Body of pancreas (tissue), 4 donors: ENCODE results near the gene SLC45A3. TPM values are rescaled to one million over a fixed set of nuclear protein-coding genes. Genes with fewer than 3 reads are reported as not detected.

Experiments
- ATAC-seq: fragments of 150-250 bp; one replicate; pipeline ENCODE4 v1.9.1; 2016
- DNase-seq, 4 donors: peaks; one replicate each; pipeline ENCODE4 v3.0.0-alpha.2; 2019
- H3K27ac ChIP-seq, 4 donors: fragments of 200-600 bp; sonication (generic); 1 replicate in 3 of 4; 2 replicates in 1 of 4; pipeline versions ENCODE4 v1.5.1 to v1.6.1; 2016 to 2019; ENCODE audit warnings: mild to moderate bottlenecking in 1 of 4, mixed read lengths in 1 of 4, moderate library complexity in 1 of 4
- H3K27me3 ChIP-seq, 2 donors: fragments of 200-600 bp; sonication (generic); one replicate each; pipeline ENCODE4 v1.6.0; 2016; ENCODE audit warnings: mild to moderate bottlenecking in 1 of 2
- H3K36me3 ChIP-seq, 2 donors: fragments of 200-600 bp; sonication (generic); replicated peaks in 1 of 2; 2 replicates each; pipeline ENCODE4 v1.5.1; 2016; ENCODE audit warnings: low read depth in 2 of 2; ENCODE audit not compliant: insufficient read depth in 1 of 2
- H3K4me1 ChIP-seq: fragments of 200-600 bp; sonication (generic); one replicate; pipeline ENCODE4 v1.6.0; 2016
- H3K4me3 ChIP-seq, 2 donors: fragments of 200-600 bp; sonication (generic); 1 replicate in 1 of 2; 2 replicates in 1 of 2; pipeline ENCODE4 v1.5.1; 2016 to 2019
- H3K9me3 ChIP-seq, 3 donors: fragments of 200-600 bp; sonication (generic); 1 replicate in 2 of 3; 2 replicates in 1 of 3; pipeline ENCODE4 v1.5.1; 2016
- POLR2A ChIP-seq, 3 donors: fragments of 450-650 bp; IDR thresholded peaks; one replicate each; pipeline ENCODE4 v1.6.1; 2016; ENCODE audit warnings: antibody characterized with exemption in 3 of 3, mild to moderate bottlenecking in 2 of 3
- WGBS, 2 donors: methylation state at CpG; one replicate each; pipeline ENCODE4 v1.1.5; 2017; 5-methylcytosine and 5-hydroxymethylcytosine counted together
- intact Hi-C: fragments of 100-400 bp; cut with DNase I; formaldehyde crosslinking; loops from one replicate; pipeline ENCODE4 v1.15.1; 2023
- total RNA-seq, 2 donors: library from RNA; depleted of rRNA; stranded (reverse); fragments of >200 nt; gene quantifications; one replicate each; pipeline ENCODE4 v1.1.0, GENCODE V29; 2016
- TF ChIP-seq, protein P1 (sequence below), 7 experiments: fragments of 450-650 bp in 4 of 7; fragments of 200-600 bp in 3 of 7; sonication (generic) in 3 of 7; IDR thresholded peaks; one replicate each; pipeline ENCODE4 v1.5.1; 2016 to 2019; ENCODE audit warnings: antibody characterized with exemption in 7 of 7

The SLC45A3 gene
- total RNA-seq, 2 donors from 2014 or later, result 1.3 to 1.6 TPM

DNA sequence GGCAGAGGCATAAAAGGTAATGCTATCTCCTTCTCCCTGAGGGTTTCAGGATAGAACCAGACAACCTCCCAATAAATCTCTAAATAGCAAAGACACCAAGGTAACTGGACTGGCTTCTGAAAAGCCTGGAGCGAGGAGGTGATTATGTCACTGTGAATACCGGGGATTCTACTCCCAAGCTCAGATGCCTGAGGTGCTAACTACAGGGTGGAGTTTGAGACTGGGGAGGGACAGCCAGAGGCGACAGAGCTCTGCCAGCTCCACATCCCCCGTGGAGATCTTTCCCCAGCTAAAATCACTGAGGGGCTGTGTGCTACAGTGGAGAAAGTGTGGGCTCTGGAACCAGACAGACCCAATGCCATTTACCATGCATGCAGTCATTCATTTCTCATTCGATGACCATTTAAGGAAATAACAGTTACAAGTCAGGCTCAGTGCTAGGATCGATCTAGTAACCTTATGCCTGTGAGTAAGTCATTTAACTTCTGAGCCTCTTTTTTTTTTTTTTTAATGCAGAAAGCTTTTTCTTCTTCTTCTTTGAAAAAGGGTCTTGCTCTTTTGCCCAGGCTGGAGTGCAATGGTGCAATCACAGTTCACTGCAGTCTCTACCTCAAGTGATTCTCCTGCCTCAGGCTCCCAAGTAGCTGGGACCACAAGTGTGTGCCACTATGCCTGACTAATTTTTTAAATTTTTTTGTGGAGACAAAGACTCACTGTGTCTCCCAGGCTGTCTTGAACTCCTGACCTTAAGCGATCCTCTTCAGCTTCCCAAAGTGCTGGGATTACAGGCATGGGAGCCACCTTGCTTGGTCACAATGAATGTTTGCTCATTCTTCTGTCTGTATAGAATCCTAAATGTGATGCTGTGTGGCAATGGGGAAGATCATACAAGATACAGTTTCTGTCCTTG lies 8.1 kb upstream of the SLC45A3 start:
- WGBS, 2 donors, result 73 to 75% methylated on average over 7 of the region's 7 CpGs

DNA sequence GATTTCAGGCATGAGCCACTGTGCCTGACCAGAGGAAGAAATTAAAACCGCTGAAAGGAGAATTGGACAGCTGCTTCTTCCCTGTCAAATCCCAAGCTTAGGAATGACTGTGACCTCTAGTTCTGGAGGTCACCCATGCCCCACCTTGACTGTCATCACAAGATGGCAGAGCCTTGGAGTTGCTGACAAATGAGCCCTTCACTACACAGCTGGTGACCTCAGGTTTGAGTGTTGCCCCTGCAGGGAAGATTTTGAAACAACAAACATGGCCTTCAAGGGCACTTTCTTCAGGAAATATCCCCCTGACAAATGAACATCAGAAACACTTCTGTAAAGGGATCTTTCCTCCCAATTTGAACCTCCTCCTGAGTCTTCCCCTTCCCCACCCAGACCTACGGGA lies 6.9 kb upstream of the SLC45A3 start:
- no peaks in the 10 kb centered on the region for H3K27me3 ChIP-seq
- DNase-seq, result no peak
- H3K4me3 ChIP-seq, result no peak overlapping the region
- no peaks in the 10 kb centered on the region for H3K4me1 ChIP-seq
- H3K27ac ChIP-seq, result no peak overlapping the region
- H3K36me3 ChIP-seq, result no peaks in the 10 kb centered on the region
- ATAC-seq, result no peak
- H3K9me3 ChIP-seq, result no peaks in the 10 kb centered on the region
- TF ChIP-seq POLR2A (IDR thresholded peaks at IDR 0.05), result no peak
- TF ChIP-seq, protein P1, sequence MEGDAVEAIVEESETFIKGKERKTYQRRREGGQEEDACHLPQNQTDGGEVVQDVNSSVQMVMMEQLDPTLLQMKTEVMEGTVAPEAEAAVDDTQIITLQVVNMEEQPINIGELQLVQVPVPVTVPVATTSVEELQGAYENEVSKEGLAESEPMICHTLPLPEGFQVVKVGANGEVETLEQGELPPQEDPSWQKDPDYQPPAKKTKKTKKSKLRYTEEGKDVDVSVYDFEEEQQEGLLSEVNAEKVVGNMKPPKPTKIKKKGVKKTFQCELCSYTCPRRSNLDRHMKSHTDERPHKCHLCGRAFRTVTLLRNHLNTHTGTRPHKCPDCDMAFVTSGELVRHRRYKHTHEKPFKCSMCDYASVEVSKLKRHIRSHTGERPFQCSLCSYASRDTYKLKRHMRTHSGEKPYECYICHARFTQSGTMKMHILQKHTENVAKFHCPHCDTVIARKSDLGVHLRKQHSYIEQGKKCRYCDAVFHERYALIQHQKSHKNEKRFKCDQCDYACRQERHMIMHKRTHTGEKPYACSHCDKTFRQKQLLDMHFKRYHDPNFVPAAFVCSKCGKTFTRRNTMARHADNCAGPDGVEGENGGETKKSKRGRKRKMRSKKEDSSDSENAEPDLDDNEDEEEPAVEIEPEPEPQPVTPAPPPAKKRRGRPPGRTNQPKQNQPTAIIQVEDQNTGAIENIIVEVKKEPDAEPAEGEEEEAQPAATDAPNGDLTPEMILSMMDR (IDR thresholded peaks at IDR 0.05), result no peak
- 70 to 87% methylated on average over 2 of the region's 2 CpGs for WGBS, 2 donors
- intact Hi-C loops, result no loop called here

More for the DNA sequence above, 8.1 kb upstream of the SLC45A3 start:
- H3K9me3 ChIP-seq, result no peaks in the 10 kb centered on the region
- TF ChIP-seq, protein P1 (IDR thresholded peaks at IDR 0.05), result no peak
- no peak for TF ChIP-seq POLR2A (IDR thresholded peaks at IDR 0.05)
- H3K4me1 ChIP-seq, result no peaks in the 10 kb centered on the region
- H3K27ac ChIP-seq, result no peak overlapping the region
- DNase-seq (no peak), ATAC-seq (no peak)
- intact Hi-C loops, result no loop called here
- H3K27me3 ChIP-seq, result no peaks in the 10 kb centered on the region
- no peaks in the 10 kb centered on the region for H3K36me3 ChIP-seq
- H3K4me3 ChIP-seq, result no peak overlapping the region

DNA sequence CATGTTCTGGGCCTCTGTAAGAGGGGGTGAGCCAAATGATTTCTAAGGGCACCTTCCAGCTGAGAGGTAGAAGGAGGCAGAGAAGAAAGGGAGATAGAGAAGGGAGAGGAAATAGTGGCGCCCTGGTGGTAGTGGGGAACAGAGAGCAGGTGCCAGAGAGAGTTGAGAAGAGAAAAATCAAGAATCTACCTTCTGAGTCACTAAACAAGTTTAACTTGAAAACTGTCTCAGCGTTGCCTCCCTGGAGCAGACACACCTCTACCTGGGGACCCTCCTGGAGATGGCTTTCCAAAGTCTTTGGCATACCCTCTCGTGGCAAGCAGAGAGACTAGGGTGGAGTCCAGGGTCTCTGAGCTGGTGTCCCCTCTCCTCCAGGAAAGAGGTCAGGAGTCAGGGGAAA lies 1.1 kb upstream of the SLC45A3 start:
- H3K9me3 ChIP-seq, result no peaks in the 10 kb centered on the region
- no peak overlapping the region for H3K27ac ChIP-seq
- no peaks in the 10 kb centered on the region for H3K36me3 ChIP-seq
- H3K4me3 ChIP-seq, result no peak overlapping the region
- no peaks in the 10 kb centered on the region for H3K27me3 ChIP-seq
- DNase-seq, result no peak
- H3K4me1 ChIP-seq, result peaks cover 13% of the 10 kb centered on the region
- intact Hi-C loops, result no loop called here
- TF ChIP-seq, protein P1 (IDR thresholded peaks at IDR 0.05), result no peak
- no peak for TF ChIP-seq POLR2A (IDR thresholded peaks at IDR 0.05)
- WGBS, 2 donors, result 63 to 85% methylated on average over 3 of the region's 3 CpGs
- no peak for ATAC-seq

DNA sequence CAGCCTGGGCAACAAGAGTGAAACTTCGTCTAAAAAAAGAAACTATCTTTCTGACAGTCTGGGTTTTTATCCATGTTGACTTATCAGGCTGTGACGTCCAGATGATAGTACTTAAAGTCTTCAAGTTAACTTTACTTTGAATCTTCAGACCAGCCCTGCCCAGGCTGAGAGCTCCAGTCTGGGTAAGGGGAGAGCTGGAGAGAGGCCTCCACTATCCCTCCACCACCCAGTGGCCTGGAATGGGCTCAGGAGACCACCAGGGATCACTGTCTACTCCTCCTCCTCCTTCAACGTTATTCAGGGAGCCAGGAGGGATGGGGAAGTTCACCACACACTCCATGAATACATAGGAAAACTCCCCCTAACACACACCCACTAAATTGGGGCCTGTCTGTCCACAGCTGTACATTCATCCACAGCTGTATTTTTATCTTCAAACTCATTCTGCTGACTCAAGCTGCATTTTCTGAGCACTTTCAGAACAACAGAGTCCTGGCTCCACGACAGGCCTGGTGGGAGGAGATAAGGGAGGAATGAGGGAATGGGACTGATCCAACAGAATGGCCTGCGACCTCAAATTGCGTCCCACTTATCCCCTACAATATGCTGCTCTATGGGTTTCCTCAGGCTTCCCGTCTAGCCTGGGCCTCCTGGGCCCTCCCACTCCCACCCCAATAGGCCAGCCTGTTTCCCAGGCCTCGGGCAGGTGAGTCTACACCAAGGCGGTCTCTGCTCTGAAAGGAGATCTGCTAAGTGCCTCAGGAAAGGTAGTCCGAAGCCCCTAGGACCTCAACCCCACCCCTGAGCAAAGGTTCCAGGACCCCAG lies 1.8 kb downstream of the SLC45A3 start:
- intact Hi-C loops, result no loop called here
- no peak for TF ChIP-seq POLR2A (IDR thresholded peaks at IDR 0.05)
- TF ChIP-seq, protein P1 (IDR thresholded peaks at IDR 0.05), result no peak
- ATAC-seq, result no peak
- H3K36me3 ChIP-seq, result no peaks in the 10 kb centered on the region
- no peaks in the 10 kb centered on the region for H3K9me3 ChIP-seq
- H3K4me3 ChIP-seq, result no peak overlapping the region
- H3K27ac ChIP-seq, result no peak overlapping the region
- H3K4me1 ChIP-seq, result peaks cover 13% of the 10 kb centered on the region
- WGBS, 2 donors, result 47 to 56% methylated on average over 6 to 10 of the region's 10 CpGs
- no peak for DNase-seq
- no peaks in the 10 kb centered on the region for H3K27me3 ChIP-seq
